Neuronal stem cell (in vitro differentiated cells): Measurements from ENCODE around the gene LAMB4.

ENCODE experiments used
- DNase-seq: peaks from one replicate; pipeline ENCODE4 v3.0.0-alpha.2; 2013; ENCODE audit warnings: low spot score
- H2AFZ ChIP-seq: one replicate; pipeline ENCODE4 v1.6.1; 2013; ENCODE audit warnings: mild to moderate bottlenecking, low read length, inconsistent platforms
- H2AK5ac ChIP-seq: 2 replicates; pipeline ENCODE4 v1.6.1; 2013; ENCODE audit warnings: low read depth, mild to moderate bottlenecking, inconsistent platforms, low read length, moderate library complexity, mixed read lengths
- H2BK120ac ChIP-seq: 2 replicates; pipeline ENCODE4 v1.6.1; 2013; ENCODE audit warnings: low read depth, mild to moderate bottlenecking, inconsistent platforms, low read length, moderate library complexity, mixed read lengths
- H2BK12ac ChIP-seq: one replicate; pipeline ENCODE4 v1.6.1; 2013; ENCODE audit warnings: low read length, inconsistent platforms
- H2BK15ac ChIP-seq: 2 replicates; pipeline ENCODE4 v1.6.1; 2013; ENCODE audit warnings: mild to moderate bottlenecking, low read length, inconsistent platforms, mixed read lengths
- H2BK5ac ChIP-seq: one replicate; pipeline ENCODE4 v1.6.1; 2013; ENCODE audit warnings: inconsistent platforms, mild to moderate bottlenecking, low read length, moderate library complexity
- H3K14ac ChIP-seq: one replicate; pipeline ENCODE4 v1.6.1; 2013; ENCODE audit warnings: low read length, inconsistent platforms
- H3K18ac ChIP-seq: 2 replicates; pipeline ENCODE4 v1.6.1; 2013; ENCODE audit warnings: low read length, inconsistent platforms
- H3K23ac ChIP-seq: 2 replicates; pipeline ENCODE4 v1.6.1; 2013; ENCODE audit warnings: low read depth, mild to moderate bottlenecking, mixed read lengths, low read length, inconsistent platforms; ENCODE audit not compliant: poor library complexity
- H3K27ac ChIP-seq: replicated peaks from 3 replicates; pipeline ENCODE4 v1.5.1; 2013; ENCODE audit warnings: low read length, inconsistent platforms
- H3K27me3 ChIP-seq, 3 experiments: 2 replicates each; pipeline ENCODE4 v1.6.1; 2013; ENCODE audit warnings: low read length in 3 of 3, mild to moderate bottlenecking in 2 of 3, inconsistent platforms in 1 of 3, low read depth in 1 of 3, mixed read lengths in 1 of 3, moderate library complexity in 1 of 3; ENCODE audit not compliant: control insufficient read depth in 3 of 3, insufficient read depth in 3 of 3
- H3K36me3 ChIP-seq, 2 donors: replicated peaks in 1 of 2; 2 replicates each; pipeline ENCODE4 v1.6.1; 2013; ENCODE audit warnings: low read length in 2 of 2; ENCODE audit not compliant: control insufficient read depth in 2 of 2, insufficient read depth in 2 of 2
- H3K4ac ChIP-seq: 2 replicates; pipeline ENCODE4 v1.6.1; 2013; ENCODE audit warnings: inconsistent platforms, mild to moderate bottlenecking, low read length, moderate library complexity
- H3K4me1 ChIP-seq, 2 donors: 1 replicate in 1 of 2; 2 replicates in 1 of 2; pipeline ENCODE4 v1.6.1; 2013; ENCODE audit warnings: low read length in 2 of 2, low read depth in 1 of 2; ENCODE audit not compliant: control insufficient read depth in 2 of 2, insufficient read depth in 1 of 2
- H3K4me2 ChIP-seq: one replicate; pipeline ENCODE4 v1.6.1; 2013; ENCODE audit warnings: mild to moderate bottlenecking, low read length, inconsistent platforms; ENCODE audit not compliant: insufficient read depth, poor library complexity, severe bottlenecking
- H3K4me3 ChIP-seq, 2 donors: 2 replicates each; pipeline ENCODE4 v1.5.1; 2013; ENCODE audit warnings: low read length in 2 of 2, mild to moderate bottlenecking in 2 of 2, inconsistent platforms in 1 of 2, moderate library complexity in 1 of 2
- H3K79me1 ChIP-seq: one replicate; pipeline ENCODE4 v1.6.1; 2013; ENCODE audit warnings: low read depth, mild to moderate bottlenecking, inconsistent platforms, low read length, moderate library complexity
- H3K9ac ChIP-seq: one replicate; pipeline ENCODE4 v1.6.1; 2013; ENCODE audit warnings: mild to moderate bottlenecking, low read depth, low read length, inconsistent platforms; ENCODE audit not compliant: poor library complexity
- H3K9me3 ChIP-seq, 2 donors: replicated peaks in 1 of 2; 2 replicates each; pipeline versions ENCODE3 to v1.6.1; 2013; ENCODE audit warnings: low read length in 2 of 2, mild to moderate bottlenecking in 2 of 2, inconsistent platforms in 1 of 2, low read depth in 1 of 2, mixed read lengths in 1 of 2, moderate library complexity in 1 of 2; ENCODE audit not compliant: control insufficient read depth in 2 of 2, insufficient read depth in 1 of 2
- H4K8ac ChIP-seq: one replicate; pipeline ENCODE4 v1.6.1; 2013; ENCODE audit warnings: low read depth, mild to moderate bottlenecking, inconsistent platforms, low read length, moderate library complexity
- H4K91ac ChIP-seq: one replicate; pipeline ENCODE4 v1.6.1; 2013; ENCODE audit warnings: low read length, low read depth, mild to moderate bottlenecking, inconsistent platforms; ENCODE audit not compliant: poor library complexity
- WGBS, 2 donors: extraction: QIAGEN DNeasy Blood & Tissue Kit; methylation state at CpG; one replicate each; pipeline ENCODE4 v1.1.7; 2013; ENCODE audit warnings: missing lambda C conversion rate in 2 of 2, mixed read lengths in 1 of 2; ENCODE audit not compliant: insufficient read length in 2 of 2, insufficient replicate concordance in 1 of 2; ENCODE audit errors: extremely low coverage in 2 of 2; 5-methylcytosine and 5-hydroxymethylcytosine counted together

Gene LAMB4

GRCh38 chr7:108167460-108167859 is 37.3 kb upstream of the LAMB4 start:
- H3K27me3 ChIP-seq = no peaks in the 10 kb centered on the region
- DNase-seq = no peak
- no peaks in the 10 kb centered on the region for H3K36me3 ChIP-seq
- peaks cover 0 to 2% of the 10 kb centered on the region in 2 donors for H3K4me1 ChIP-seq
- no peak overlapping the region for H2BK120ac ChIP-seq
- H3K4me2 ChIP-seq = no peak overlapping the region
- H3K18ac ChIP-seq = no peak overlapping the region
- H2BK12ac ChIP-seq = no peak overlapping the region
- no peak overlapping the region for H3K4me3 ChIP-seq
- H2BK5ac ChIP-seq = no peak overlapping the region
- no peaks in the 10 kb centered on the region for H3K9me3 ChIP-seq
- no peak overlapping the region for H2AK5ac ChIP-seq
- no peak overlapping the region for H4K8ac ChIP-seq
- no peak overlapping the region for H3K23ac ChIP-seq
- H3K9ac ChIP-seq = no peak overlapping the region
- no peak overlapping the region for H3K14ac ChIP-seq
- no peak overlapping the region for H3K27ac ChIP-seq
- H3K79me1 ChIP-seq = no peaks in the 10 kb centered on the region
- no peak overlapping the region for H2BK15ac ChIP-seq
- no peak overlapping the region for H4K91ac ChIP-seq
- no peak overlapping the region for H2AFZ ChIP-seq
- no peak overlapping the region for H3K4ac ChIP-seq
- whole genome bisulfite sequencing, 2 donors = no CpG with 5 or more reads among the region's 7 CpGs

- no CpG with 5 or more reads among the region's 5 CpGs for WGBS, 2 donors
- no peak overlapping the region for H2AK5ac ChIP-seq
- no peak overlapping the region for H4K8ac ChIP-seq
- no peak overlapping the region for H3K9ac ChIP-seq
- no peak overlapping the region for H3K4me3 ChIP-seq
- H3K23ac ChIP-seq = no peak overlapping the region
- H3K9me3 ChIP-seq = no peaks in the 10 kb centered on the region
- no peaks in the 10 kb centered on the region for H3K79me1 ChIP-seq
- no peak overlapping the region for H2BK12ac ChIP-seq
- H3K14ac ChIP-seq = no peak overlapping the region
- no peak overlapping the region for H2BK120ac ChIP-seq
- no peak overlapping the region for H3K18ac ChIP-seq
- H4K91ac ChIP-seq = no peak overlapping the region
- no peaks in the 10 kb centered on the region for H3K36me3 ChIP-seq
- no peak overlapping the region for H3K4me2 ChIP-seq
- no peak for DNase-seq
- H3K4ac ChIP-seq = no peak overlapping the region
- H3K4me1 ChIP-seq = peaks cover 0 to 2% of the 10 kb centered on the region in 2 donors
- H2BK15ac ChIP-seq = no peak overlapping the region
- H2BK5ac ChIP-seq = no peak overlapping the region
- no peaks in the 10 kb centered on the region for H3K27me3 ChIP-seq
- no peak overlapping the region for H2AFZ ChIP-seq
- no peak overlapping the region for H3K27ac ChIP-seq
Observed at GRCh38 chr7:108166687-108167086, 36.5 kb upstream of the LAMB4 start.

GRCh38 chr7:108165723-108166122 is 35.6 kb upstream of the LAMB4 start:
- no peak overlapping the region for H2BK12ac ChIP-seq
- H2AK5ac ChIP-seq = no peak overlapping the region
- no peak overlapping the region for H4K8ac ChIP-seq
- no peaks in the 10 kb centered on the region for H3K27me3 ChIP-seq
- WGBS, 2 donors = no CpG with 5 or more reads among the region's 2 CpGs
- H3K23ac ChIP-seq = no peak overlapping the region
- DNase-seq = no peak
- H3K4me2 ChIP-seq = no peak overlapping the region
- no peak overlapping the region for H3K14ac ChIP-seq
- H2BK120ac ChIP-seq = no peak overlapping the region
- H2AFZ ChIP-seq = no peak overlapping the region
- no peak overlapping the region for H3K18ac ChIP-seq
- no peaks in the 10 kb centered on the region for H3K9me3 ChIP-seq
- no peak overlapping the region for H2BK5ac ChIP-seq
- H3K79me1 ChIP-seq = no peaks in the 10 kb centered on the region
- H3K9ac ChIP-seq = no peak overlapping the region
- no peak overlapping the region for H2BK15ac ChIP-seq
- no peak overlapping the region for H4K91ac ChIP-seq
- no peak overlapping the region for H3K4me3 ChIP-seq
- peaks cover 0 to 2% of the 10 kb centered on the region in 2 donors for H3K4me1 ChIP-seq
- no peak overlapping the region for H3K27ac ChIP-seq
- no peaks in the 10 kb centered on the region for H3K36me3 ChIP-seq
- no peak overlapping the region for H3K4ac ChIP-seq

- Histone ChIP-seq H2AFZ (no peak overlapping the region), H2BK15ac (no peak overlapping the region), H3K9me3 (no peaks in the 10 kb centered on the region), H4K8ac (no peak overlapping the region), H3K27me3 (no peaks in the 10 kb centered on the region), H3K14ac (no peak overlapping the region), H4K91ac (no peak overlapping the region), H3K4me1 (peaks cover 0 to 2% of the 10 kb centered on the region in 2 donors), H3K36me3 (no peaks in the 10 kb centered on the region), H3K4me3 (no peak overlapping the region), H3K4me2 (no peak overlapping the region), H2BK5ac (no peak overlapping the region), H2BK12ac (no peak overlapping the region), H3K4ac (no peak overlapping the region), H2AK5ac (no peak overlapping the region), H3K79me1 (no peaks in the 10 kb centered on the region), H3K9ac (no peak overlapping the region), H2BK120ac (no peak overlapping the region), H3K27ac (no peak overlapping the region), H3K18ac (no peak overlapping the region), H3K23ac (no peak overlapping the region)
- no peak for DNase-seq
- no CpG with 5 or more reads among the region's 6 CpGs for WGBS, 2 donors
Observed at GRCh38 chr7:108164946-108165345, 34.8 kb upstream of the LAMB4 start.
